HCT116 (cell line): ENCODE data around the gene KDM5A. TPM values are rescaled to one million over a fixed set of nuclear protein-coding genes. Genes with fewer than 3 reads are reported as not detected.

Experiments used
- ATAC-seq: fragments of 200-7000 bp; cut with Tn5 transposase; 2 replicates; pipeline ENCODE4 v1.9.1; 2020; ENCODE audit warnings: mild to moderate bottlenecking, moderate library complexity
- BruUV-seq: library from RNA; stranded (reverse); fragments of 400-500 nt; replicated peaks from 2 replicates; lab custom pipeline; 2021; lab: Mats Ljungman, UMichigan
- CTCF ChIA-PET: fragments of 300-600 bp; sonication (Branson Sonifier 250); formaldehyde crosslinking; loops from one replicate; lab custom pipeline; 2021; ENCODE audit warnings: antibody characterized with exemption; lab: Charles Lee
- POLR2A ChIA-PET: fragments of 300-600, 350-600 bp; sonication (Branson Sonifier 250); formaldehyde crosslinking; loops from one replicate; lab custom pipeline; 2021; ENCODE audit warnings: antibody characterized with exemption; lab: Charles Lee
- RAD21 ChIA-PET, 2 experiments: fragments of 300-600 bp; sonication (Branson Sonifier 250); formaldehyde crosslinking; loops; one replicate each; lab custom pipeline; 2023; ENCODE audit warnings: low total read pairs in 2 of 2; ENCODE audit not compliant: uncharacterized antibody in 2 of 2, unreplicated experiment in 2 of 2, low non-redundant PET in 1 of 2; lab: Charles Lee
- DNase-seq: peaks from one replicate; pipeline ENCODE4 v3.0.0-alpha.2; 2010; ENCODE audit warnings: low read depth, low spot score
- H2AFZ ChIP-seq: fragments of 200-600 bp; shearing (Covaris generic), sonication (generic); 2 replicates; pipeline ENCODE4 v1.6.1; 2017; ENCODE audit warnings: low read depth, mixed run types, mixed read lengths, antibody characterized with exemption, low read length; ENCODE audit not compliant: poor library complexity, severe bottlenecking
- H3K27ac ChIP-seq: 2 replicates; pipeline ENCODE4 v1.5.1; 2012; ENCODE audit warnings: low read depth, low read length
- H3K27me3 ChIP-seq: fragments of 200-600 bp; sonication (generic); 2 replicates; pipeline ENCODE4 v1.6.1; 2016; ENCODE audit warnings: mixed run types, low read length, mixed read lengths; ENCODE audit not compliant: insufficient read depth
- H3K36me3 ChIP-seq, 2 experiments: fragments of 200-500 bp in 1 of 2; fragments of 200-600 bp in 1 of 2; sonication (Bioruptor generic) in 1 of 2; sonication (generic) in 1 of 2; 2 replicates each; pipeline versions ENCODE4 v1.5.1 to v1.6.1; 2014 to 2016; ENCODE audit warnings: low read length in 2 of 2, inconsistent platforms in 1 of 2, mixed read lengths in 1 of 2, mixed run types in 1 of 2; ENCODE audit not compliant: insufficient read depth in 2 of 2, control insufficient read depth in 1 of 2
- H3K4me1 ChIP-seq, 2 experiments: fragments of 200-600 bp in 1 of 2; sonication (generic) in 1 of 2; 2 replicates each; pipeline versions ENCODE4 v1.5.1 to v1.6.1; 2012 to 2017; ENCODE audit warnings: low read length in 2 of 2, inconsistent platforms in 1 of 2, mild to moderate bottlenecking in 1 of 2, mixed read lengths in 1 of 2, mixed run types in 1 of 2, moderate library complexity in 1 of 2; ENCODE audit not compliant: insufficient read depth in 2 of 2, control insufficient read depth in 1 of 2
- H3K4me2 ChIP-seq: fragments of 200-600 bp; sonication (generic); 2 replicates; pipeline ENCODE4 v1.6.1; 2017; ENCODE audit warnings: mixed run types, low read length, mixed read lengths
- H3K4me3 ChIP-seq, 2 experiments: fragments of 200-600 bp in 1 of 2; sonication (generic) in 1 of 2; replicated peaks in 1 of 2; 2 replicates each; pipeline ENCODE4 v1.5.1; 2011 to 2016; ENCODE audit warnings: low read length in 2 of 2, control low read depth in 1 of 2, low read depth in 1 of 2, mild to moderate bottlenecking in 1 of 2, mixed read lengths in 1 of 2, mixed run types in 1 of 2
- H3K79me2 ChIP-seq: fragments of 200-600 bp; sonication (generic); 2 replicates; pipeline ENCODE4 v1.6.1; 2017; ENCODE audit warnings: mild to moderate bottlenecking, mixed run types, low read length, moderate library complexity, mixed read lengths; ENCODE audit not compliant: insufficient read depth
- H3K9ac ChIP-seq: fragments of 200-600 bp; sonication (generic); 2 replicates; pipeline ENCODE4 v1.6.1; 2016; ENCODE audit warnings: low read length, mixed read lengths
- H3K9me2 ChIP-seq: fragments of 200-600 bp; sonication (generic), shearing (Covaris generic); 2 replicates; pipeline ENCODE4 v1.6.1; 2017; ENCODE audit warnings: mixed run types, mild to moderate bottlenecking, moderate library complexity; ENCODE audit not compliant: insufficient read depth
- H3K9me3 ChIP-seq, 2 experiments: fragments of 200-500 bp in 1 of 2; fragments of 200-600 bp in 1 of 2; sonication (Bioruptor generic) in 1 of 2; sonication (generic) in 1 of 2; 2 replicates each; pipeline ENCODE4 v1.6.1; 2014 to 2017; ENCODE audit warnings: low read length in 2 of 2, mixed read lengths in 2 of 2, inconsistent platforms in 1 of 2, low read depth in 1 of 2, mild to moderate bottlenecking in 1 of 2, mixed run types in 1 of 2, moderate library complexity in 1 of 2; ENCODE audit not compliant: control insufficient read depth in 1 of 2, insufficient read depth in 1 of 2
- H4K20me1 ChIP-seq: fragments of 200-600 bp; sonication (generic), shearing (Covaris generic); 2 replicates; pipeline ENCODE4 v1.6.1; 2017; ENCODE audit warnings: mixed run types, mild to moderate bottlenecking, moderate library complexity; ENCODE audit not compliant: insufficient read depth
- ATF3 ChIP-seq: IDR thresholded peaks from 2 replicates; pipeline ENCODE4 v1.6.1; 2012
- CBX3 ChIP-seq: IDR thresholded peaks from 2 replicates; pipeline ENCODE4 v1.6.1; 2012; ENCODE audit warnings: low read depth
- CEBPB ChIP-seq: IDR thresholded peaks from 2 replicates; pipeline ENCODE4 v1.6.1; 2012; ENCODE audit warnings: low read depth
- CTCF ChIP-seq, 3 experiments: fragments of 200-600 bp in 1 of 3; sonication (generic) in 1 of 3; IDR thresholded peaks in 2 of 3; conservative IDR thresholded peaks in 1 of 3; 2 replicates each; pipeline ENCODE4 v1.5.1; 2012 to 2017; ENCODE audit warnings: low read depth in 2 of 3, low read length in 2 of 3, antibody characterized with exemption in 1 of 3, borderline replicate concordance in 1 of 3, control low read depth in 1 of 3, mild to moderate bottlenecking in 1 of 3, mixed read lengths in 1 of 3, mixed run types in 1 of 3, moderate library complexity in 1 of 3; ENCODE audit not compliant: insufficient read depth in 1 of 3
- EGR1 ChIP-seq: IDR thresholded peaks from 2 replicates; pipeline ENCODE4 v1.6.1; 2012; ENCODE audit warnings: low read depth
- ELF1 ChIP-seq: IDR thresholded peaks from 2 replicates; pipeline ENCODE4 v1.6.1; 2012; ENCODE audit warnings: low read depth, borderline replicate concordance
- EZH2phosphoT487 ChIP-seq: fragments of 200-600 bp; IDR thresholded peaks from 2 replicates; pipeline ENCODE4 v1.6.1; 2018; ENCODE audit warnings: antibody characterized with exemption, borderline replicate concordance
- FOSL1 ChIP-seq: IDR thresholded peaks from 2 replicates; pipeline ENCODE4 v1.6.1; 2012; ENCODE audit warnings: low read depth
- JUND ChIP-seq: IDR thresholded peaks from 2 replicates; pipeline ENCODE4 v1.6.1; 2012
- MAX ChIP-seq: IDR thresholded peaks from 2 replicates; pipeline ENCODE4 v1.6.1; 2012
- RAD21 ChIP-seq: IDR thresholded peaks from 2 replicates; pipeline ENCODE4 v1.6.1; 2012; ENCODE audit warnings: low read depth, mild to moderate bottlenecking
- SIN3A ChIP-seq: IDR thresholded peaks from 2 replicates; pipeline ENCODE4 v1.6.1; 2012; ENCODE audit warnings: low read depth
- SRF ChIP-seq: IDR thresholded peaks from 2 replicates; pipeline ENCODE4 v1.6.1; 2012; ENCODE audit warnings: low read depth
- ZNF274 ChIP-seq: fragments of 200-500 bp; sonication (Bioruptor generic); IDR thresholded peaks from 2 replicates; pipeline ENCODE4 v1.6.1; 2014; ENCODE audit warnings: mild to moderate bottlenecking, low read depth, low read length, inconsistent platforms
- intact Hi-C: fragments of 100-400 bp; cut with micrococcal nuclease; formaldehyde crosslinking; loops from 2 replicates; pipeline ENCODE4 v1.10.0; 2022
- total RNA-seq: library from RNA; stranded (reverse); gene quantifications from one replicate; pipeline ENCODE4 v1.2.1, GENCODE V29; 2021; ENCODE audit not compliant: unreplicated experiment

Gene KDM5A
- total RNA-seq, 1 experiment from 2014 or later: 49.0 TPM

- Histone ChIP-seq H3K4me3 (no peak overlapping the region), H3K27ac (no peak overlapping the region), H3K27me3 (no peaks in the 10 kb centered on the region), H3K4me1 (no peaks in the 10 kb centered on the region), H3K9ac (no peak overlapping the region), H2AFZ (no peak overlapping the region), H3K9me2 (no peaks in the 10 kb centered on the region), H3K79me2 (no peaks in the 10 kb centered on the region), H3K36me3 (no peaks in the 10 kb centered on the region), H3K4me2 (no peak overlapping the region), H3K9me3 (peaks cover 6 to 7% of the 10 kb centered on the region in 2 experiments; a peak in 2 of 4 replicates), H4K20me1 (no peaks in the 10 kb centered on the region)
- no peak for TF ChIP-seq MAX
- TF ChIP-seq ATF3: no peak
- TF ChIP-seq CEBPB: no peak
- TF ChIP-seq ELF1: no peak
- TF ChIP-seq EGR1: no peak
- TF ChIP-seq RAD21: no peak
- ATAC-seq (no peak), DNase-seq (no peak)
- ChIA-PET POLR2A (no interaction called here), RAD21 (no interaction called here), CTCF (no interaction called here)
- intact Hi-C loops: no loop called here
- BruUV-seq: no TSS peak
These were observed 154.2 kb downstream of the KDM5A start for GRCh38 chr12:234891-235415.

- POLR2A ChIA-PET: no interaction called here
- DNase-seq (no peak), ATAC-seq (no peak)
- Histone ChIP-seq H4K20me1 (no peaks in the 10 kb centered on the region), H3K4me2 (no peak overlapping the region), H3K4me1 (no peaks in the 10 kb centered on the region), H3K9me2 (no peaks in the 10 kb centered on the region), H3K27me3 (0 out of 2 replicates have a peak, but pooled peaks cover 3% of the 10 kb centered on the region), H3K79me2 (no peaks in the 10 kb centered on the region), H3K4me3 (no peak overlapping the region), H3K9me3 (peaks cover 6 to 7% of the 10 kb centered on the region in 2 experiments; a peak in 2 of 4 replicates), H3K27ac (no peak overlapping the region), H2AFZ (no peak overlapping the region), H3K36me3 (no peaks in the 10 kb centered on the region), H3K9ac (no peak overlapping the region)
- no TSS peak for BruUV-seq
- TF ChIP-seq SRF (no peak), ATF3 (no peak), ELF1 (no peak), CBX3 (no peak), EZH2phosphoT487 (no peak), ZNF274 (no peak), SIN3A (no peak), FOSL1 (no peak), RAD21 (no peak), JUND (no peak), CTCF (IDR thresholded peaks at IDR 0.05 in 2 of 3, conservative IDR thresholded peaks at IDR 0.05 in 1 of 3; ENCODE audit: borderline replicate concordance in 1 of 3, insufficient read depth in 1 of 3, low read depth in 2 of 3, low read length in 2 of 3) (no peak), CEBPB (no peak)
- RAD21 ChIA-PET: no interaction called here
- CTCF ChIA-PET: no interaction called here
- intact Hi-C loops: no loop called here
These were observed 155.1 kb downstream of the KDM5A start for GRCh38 chr12:234019-234418.
